GM21786 (cell line): ENCODE data around the gene BCL2L2.
"Not testable (repeated sequence)": the region's sequence is repeated elsewhere in the genome, so short reads cannot be mapped to it uniquely, and the experiment has no call there.

ENCODE experiments used
- ATAC-seq: cut with Tn5 transposase; IDR thresholded peaks from one replicate; pipeline ENCODE4 v1.9.1; 2021; ENCODE audit not compliant: unreplicated experiment

Gene BCL2L2

GRCh38 chr14:23306412-23307145 lies at the start of gene BCL2L2:
TSS of gene BCL2L2 (plus strand) at chr14:23306833. CDS start at chr14:23307768, 935 bp downstream.
- ATAC-seq: peak; percentile 22

DNA sequence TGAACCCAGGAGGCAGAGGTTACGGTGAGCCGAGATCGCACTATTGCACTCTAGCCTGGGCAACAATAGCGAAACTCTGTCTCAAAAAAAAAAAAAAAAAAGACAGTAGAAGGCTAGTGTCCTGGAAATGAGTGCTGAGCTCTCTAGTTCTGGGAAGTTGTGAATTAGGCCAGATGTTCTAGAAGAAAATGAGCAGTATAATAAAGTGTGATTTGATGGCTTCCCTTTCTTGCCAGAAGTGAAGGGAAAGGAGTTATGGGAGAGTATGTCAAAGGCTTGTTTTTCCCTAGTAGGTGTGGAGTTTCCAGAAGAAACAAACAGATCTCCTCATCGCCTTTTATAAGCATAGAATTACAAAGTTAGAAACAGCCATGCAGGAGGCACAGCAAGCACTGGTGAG lies 48.4 kb upstream of the BCL2L2 start:
- no peak for ATAC-seq

DNA sequence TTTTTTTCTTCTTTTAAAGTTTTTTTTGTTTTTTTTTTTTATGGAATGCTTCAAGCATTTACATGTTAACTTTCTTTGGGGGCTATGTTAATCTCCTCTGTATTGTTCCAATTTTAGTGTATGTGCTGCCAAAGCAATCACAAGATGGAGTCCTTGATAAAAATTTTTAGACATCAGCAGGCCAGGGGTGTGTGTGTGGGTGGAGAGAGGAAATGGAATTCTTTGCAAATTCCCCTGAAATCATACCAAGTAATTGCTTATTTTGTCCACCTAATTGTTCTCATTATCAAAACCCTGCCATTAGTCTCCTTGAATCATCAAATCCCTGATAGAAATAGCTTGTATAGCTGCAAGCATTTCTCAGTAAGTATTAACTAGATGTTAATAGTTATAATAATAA lies 47.2 kb upstream of the BCL2L2 start:
- ATAC-seq: no peak

- ATAC-seq: not testable (repeated sequence)
These were observed 45.8 kb upstream of the BCL2L2 start for GRCh38 chr14:23260849-23261248.

DNA sequence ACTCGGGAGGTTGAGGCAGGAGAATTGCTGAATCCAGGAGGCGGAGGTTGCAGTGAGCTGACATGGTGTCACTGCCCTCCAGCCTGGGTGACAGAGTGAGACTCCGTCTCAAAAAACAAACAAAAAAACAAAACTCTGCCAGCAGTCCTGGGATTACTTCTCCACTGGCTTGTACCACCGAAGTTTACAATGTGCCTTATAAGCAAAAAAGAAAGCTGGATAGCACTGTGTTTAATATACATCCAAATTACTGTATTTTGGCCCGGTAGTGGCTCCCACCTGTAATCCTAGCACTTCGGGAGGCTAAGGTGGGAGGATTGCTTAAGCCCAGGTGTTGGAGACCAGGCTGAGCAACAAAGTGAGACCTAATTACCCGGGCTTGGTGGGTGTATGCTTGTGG lies 37.4 kb upstream of the BCL2L2 start:
- no peak for ATAC-seq

- no peak for ATAC-seq
These were observed 31.2 kb upstream of the BCL2L2 start for GRCh38 chr14:23275412-23275811.

- no peak for ATAC-seq
These were observed 29.4 kb upstream of the BCL2L2 start for GRCh38 chr14:23277189-23277588.

GRCh38 chr14:23277928-23278327 lies 28.7 kb upstream of the BCL2L2 start:
- ATAC-seq: not testable (repeated sequence)

DNA sequence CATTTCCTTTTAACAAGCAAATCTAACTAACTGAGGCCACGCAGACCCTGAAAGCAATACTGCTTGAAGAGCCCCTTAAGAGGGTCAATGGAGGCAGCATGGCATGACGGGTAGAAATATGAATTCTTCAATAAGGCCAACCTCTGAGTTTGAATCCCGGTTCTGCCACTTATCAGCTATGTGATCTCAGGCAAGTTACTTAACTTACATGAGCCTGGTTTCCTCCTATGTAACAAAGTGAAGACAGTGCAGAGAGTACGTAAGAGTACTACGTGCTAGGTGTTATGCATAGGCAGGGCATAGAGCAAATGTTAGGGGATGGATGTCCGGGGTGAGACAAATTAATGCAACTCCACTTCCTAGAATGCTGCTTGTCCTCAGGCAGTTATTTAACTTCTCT lies 25.4 kb upstream of the BCL2L2 start:
- no peak for ATAC-seq

GRCh38 chr14:23284654-23285529 lies 21.7 kb upstream of the BCL2L2 start:
- ATAC-seq: no peak

DNA sequence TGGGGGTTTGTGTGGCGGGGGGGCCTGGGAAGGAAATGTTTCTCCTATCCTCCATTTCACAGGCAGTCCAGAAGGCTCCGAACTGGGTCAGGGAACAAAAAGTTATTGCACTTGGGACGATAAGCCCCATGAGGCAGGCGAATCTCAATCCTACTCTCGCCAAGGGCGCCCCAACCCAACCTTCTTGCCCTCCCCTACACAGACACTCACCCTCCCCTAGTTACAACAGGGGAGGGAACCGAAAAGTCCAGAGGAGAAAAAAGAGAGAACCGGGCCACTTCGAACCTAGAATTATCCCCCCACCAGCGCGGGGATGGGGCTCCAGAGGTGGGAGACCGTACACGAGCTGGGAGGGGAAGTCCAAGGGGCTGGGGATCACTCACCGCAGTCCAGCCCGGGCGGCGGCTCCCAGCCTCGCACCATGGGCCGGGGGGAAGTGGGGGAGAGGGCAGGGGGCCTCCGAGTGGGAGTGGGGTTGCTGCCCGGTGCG lies 21.1 kb upstream of the BCL2L2 start:
- ATAC-seq: peak; percentile 13

DNA sequence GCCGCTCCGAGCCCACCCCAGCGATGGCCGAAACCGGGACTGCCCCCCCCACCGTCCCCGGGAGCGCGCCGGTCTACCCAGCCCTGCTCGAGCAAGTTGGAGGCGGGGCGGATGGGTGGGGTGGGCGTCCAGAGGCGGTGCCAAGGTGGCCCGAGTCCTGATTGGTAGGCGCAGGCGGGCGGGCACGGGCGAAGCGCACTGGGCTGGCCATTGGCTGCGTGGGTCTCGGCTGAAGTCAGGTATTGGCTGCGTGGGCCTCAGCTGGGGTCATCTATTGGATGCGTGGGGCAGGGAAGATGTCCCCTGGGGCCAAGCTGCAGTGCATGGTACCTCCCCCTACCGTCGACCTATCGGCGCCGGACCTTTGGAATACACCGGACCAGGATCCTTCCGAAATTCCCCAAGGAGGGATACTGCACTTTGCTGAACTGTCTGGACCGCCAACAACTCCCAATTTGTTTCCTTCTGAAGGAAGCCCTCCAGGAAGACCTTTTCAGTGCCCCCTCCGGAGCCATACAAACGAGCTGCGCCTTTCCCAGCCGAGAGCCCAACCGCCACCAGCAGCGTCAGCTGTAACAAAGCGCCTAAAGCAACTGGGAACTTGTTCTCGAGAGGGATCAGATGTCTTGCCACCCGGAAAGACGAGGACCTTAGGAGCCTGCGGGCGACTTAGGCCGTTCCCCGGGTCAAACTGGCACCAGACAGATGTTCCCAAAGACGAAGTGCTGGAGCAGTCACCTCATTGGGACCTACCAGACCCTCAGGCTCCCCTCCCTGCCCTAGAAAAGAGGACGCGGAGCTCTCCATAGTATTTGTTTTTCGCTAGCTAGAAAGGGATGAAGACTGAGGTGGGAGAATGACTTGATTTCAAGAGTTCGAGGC lies 20.4 kb upstream of the BCL2L2 start, which contains the start of gene HOMEZ:
Gene HOMEZ (minus strand): TSS at position 113 of the 882 bp plus-strand sequence. CDS start 180 bp downstream, outside the sequence.
- ATAC-seq: peak; percentile 98

- no peak for ATAC-seq
These were observed 19.6 kb upstream of the BCL2L2 start for GRCh38 chr14:23286902-23287479.

GRCh38 chr14:23294734-23295561 lies 11.7 kb upstream of the BCL2L2 start:
- no peak for ATAC-seq

GRCh38 chr14:23296012-23296777 lies 10.4 kb upstream of the BCL2L2 start:
- ATAC-seq: no peak

DNA sequence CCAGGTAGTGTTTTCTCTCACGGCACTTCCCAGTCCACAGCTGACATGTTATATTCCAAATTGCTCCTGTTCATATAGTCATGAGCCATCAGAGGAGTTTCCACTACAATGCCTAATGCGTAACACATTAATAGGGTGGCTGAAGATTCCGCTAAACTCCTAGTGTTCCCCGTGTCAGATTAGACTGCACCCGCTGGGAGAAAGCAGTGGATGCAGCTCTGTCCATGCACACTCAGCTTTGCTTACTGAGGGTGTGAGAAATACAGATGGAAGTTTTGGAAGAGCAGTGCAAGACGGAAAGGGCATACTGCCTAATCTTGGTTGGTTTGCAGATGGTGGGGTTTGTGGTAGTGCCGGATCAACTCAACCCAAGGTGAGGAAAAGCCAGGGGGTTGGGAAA lies 9.5 kb upstream of the BCL2L2 start:
- no peak for ATAC-seq

- ATAC-seq: no peak
These were observed 8.9 kb upstream of the BCL2L2 start for GRCh38 chr14:23297611-23298277.

GRCh38 chr14:23299211-23299957 lies 7.2 kb upstream of the BCL2L2 start:
- ATAC-seq: no peak
